Measurements from ENCODE around the gene NDFIP2.

NDFIP2 gene

GRCh38 chr13:79469608-79470007, 11.3 kb upstream of the NDFIP2 start:
- no peak overlapping the region for H3K23ac ChIP-seq (ENCODE audit: low read depth, low read length, poor library complexity)
- no peak overlapping the region for H2BK5ac ChIP-seq (ENCODE audit: low read length)
- H3K9me3 ChIP-seq (replicated peaks in 1 of 2; ENCODE audit: control insufficient read depth in 2 of 2, insufficient read depth in 1 of 2, low read depth in 1 of 2, low read length in 2 of 2) = no peaks in the 10 kb centered on the region
- H3K18ac ChIP-seq (ENCODE audit: low read length) = no peak overlapping the region
- H2AFZ ChIP-seq (ENCODE audit: low read length) = no peak overlapping the region
- no peak overlapping the region for H4K91ac ChIP-seq (ENCODE audit: low read depth, low read length, poor library complexity)
- H3K4me2 ChIP-seq (ENCODE audit: insufficient read depth, low read length, poor library complexity, severe bottlenecking) = no peak overlapping the region
- no peak overlapping the region for H4K8ac ChIP-seq (ENCODE audit: low read depth, low read length)
- H3K79me1 ChIP-seq (ENCODE audit: low read depth, low read length) = no peaks in the 10 kb centered on the region
- WGBS, 2 donors (ENCODE audit: extremely low coverage in 2 of 2, insufficient read length in 2 of 2, insufficient replicate concordance in 1 of 2) = no CpG with 5 or more reads among the region's 3 CpGs
- DNase-seq (ENCODE audit: low spot score) = no peak
- no peak overlapping the region for H3K4me3 ChIP-seq (ENCODE audit: low read length in 2 of 2)
- H3K27ac ChIP-seq (replicated peaks; ENCODE audit: low read length) = no peak overlapping the region
- no peak overlapping the region for H3K14ac ChIP-seq (ENCODE audit: low read length)
- H3K4ac ChIP-seq (ENCODE audit: low read length) = no peak overlapping the region
- no peak overlapping the region for H2BK12ac ChIP-seq (ENCODE audit: low read length)
- no peak overlapping the region for H2BK120ac ChIP-seq (ENCODE audit: low read depth, low read length)
- no peak overlapping the region for H2BK15ac ChIP-seq (ENCODE audit: low read length)
- H3K27me3 ChIP-seq (ENCODE audit: control insufficient read depth in 3 of 3, insufficient read depth in 3 of 3, low read depth in 1 of 3, low read length in 3 of 3) = peaks cover 0 to under 1% (median 0%) of the 10 kb centered on the region in 3 experiments
- no peak overlapping the region for H2AK5ac ChIP-seq (ENCODE audit: low read depth, low read length)
- H3K36me3 ChIP-seq (replicated peaks in 1 of 2; ENCODE audit: control insufficient read depth in 2 of 2, insufficient read depth in 2 of 2, low read length in 2 of 2) = no peaks in the 10 kb centered on the region
- no peak overlapping the region for H3K9ac ChIP-seq (ENCODE audit: low read depth, low read length, poor library complexity)
- H3K4me1 ChIP-seq (ENCODE audit: control insufficient read depth in 2 of 2, insufficient read depth in 1 of 2, low read depth in 1 of 2, low read length in 2 of 2) = no peaks in the 10 kb centered on the region

GRCh38 chr13:79470666-79471065, 10.3 kb upstream of the NDFIP2 start:
- Histone ChIP-seq H3K4me1 (ENCODE audit: control insufficient read depth in 2 of 2, insufficient read depth in 1 of 2, low read depth in 1 of 2, low read length in 2 of 2) (no peaks in the 10 kb centered on the region), H4K8ac (ENCODE audit: low read depth, low read length) (no peak overlapping the region), H4K91ac (ENCODE audit: low read depth, low read length, poor library complexity) (no peak overlapping the region), H2BK5ac (ENCODE audit: low read length) (no peak overlapping the region), H3K4me2 (ENCODE audit: insufficient read depth, low read length, poor library complexity, severe bottlenecking) (no peak overlapping the region), H2BK12ac (ENCODE audit: low read length) (no peak overlapping the region), H3K9ac (ENCODE audit: low read depth, low read length, poor library complexity) (no peak overlapping the region), H2AFZ (ENCODE audit: low read length) (no peak overlapping the region), H3K9me3 (replicated peaks in 1 of 2; ENCODE audit: control insufficient read depth in 2 of 2, insufficient read depth in 1 of 2, low read depth in 1 of 2, low read length in 2 of 2) (no peaks in the 10 kb centered on the region), H3K4me3 (ENCODE audit: low read length in 2 of 2) (no peak overlapping the region), H3K23ac (ENCODE audit: low read depth, low read length, poor library complexity) (no peak overlapping the region), H2BK120ac (ENCODE audit: low read depth, low read length) (no peak overlapping the region), H3K14ac (ENCODE audit: low read length) (no peak overlapping the region), H3K4ac (ENCODE audit: low read length) (no peak overlapping the region), H2BK15ac (ENCODE audit: low read length) (no peak overlapping the region), H3K36me3 (replicated peaks in 1 of 2; ENCODE audit: control insufficient read depth in 2 of 2, insufficient read depth in 2 of 2, low read length in 2 of 2) (no peaks in the 10 kb centered on the region), H3K79me1 (ENCODE audit: low read depth, low read length) (no peaks in the 10 kb centered on the region), H3K27me3 (ENCODE audit: control insufficient read depth in 3 of 3, insufficient read depth in 3 of 3, low read depth in 1 of 3, low read length in 3 of 3) (no peaks in the 10 kb centered on the region), H3K18ac (ENCODE audit: low read length) (no peak overlapping the region), H2AK5ac (ENCODE audit: low read depth, low read length) (no peak overlapping the region), H3K27ac (replicated peaks; ENCODE audit: low read length) (no peak overlapping the region)
- DNase-seq (ENCODE audit: low spot score) = no peak
- no CpG with 5 or more reads among the region's 2 CpGs for WGBS, 2 donors (ENCODE audit: extremely low coverage in 2 of 2, insufficient read length in 2 of 2, insufficient replicate concordance in 1 of 2)

DNA sequence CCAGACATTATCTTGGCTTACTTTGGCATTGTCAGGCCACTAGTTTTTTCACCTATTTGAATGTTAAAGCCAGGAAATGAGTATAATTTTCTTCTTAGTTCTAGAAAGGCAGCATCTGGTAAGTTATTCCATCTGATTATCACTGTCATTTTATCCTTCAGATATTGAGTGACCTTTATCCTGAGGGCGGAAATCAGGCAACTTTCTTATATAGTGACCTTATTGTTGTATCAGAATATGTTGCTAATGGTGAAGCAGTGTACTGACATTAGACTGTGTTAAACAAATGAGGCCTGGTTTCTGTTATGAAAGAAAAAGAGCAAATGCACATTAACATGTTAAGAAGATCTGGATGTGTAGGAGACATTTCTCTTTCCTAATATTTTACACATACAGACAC, 5.4 kb upstream of the NDFIP2 start:
- no peak overlapping the region for H3K4me3 ChIP-seq (ENCODE audit: low read length in 2 of 2)
- no CpG with 5 or more reads among the region's 1 CpG for WGBS, 2 donors (ENCODE audit: extremely low coverage in 2 of 2, insufficient read length in 2 of 2, insufficient replicate concordance in 1 of 2)
- no peak overlapping the region for H4K91ac ChIP-seq (ENCODE audit: low read depth, low read length, poor library complexity)
- DNase-seq (ENCODE audit: low spot score) = no peak
- peaks cover 0 to 4% of the 10 kb centered on the region in 2 donors for H3K4me1 ChIP-seq (ENCODE audit: control insufficient read depth in 2 of 2, insufficient read depth in 1 of 2, low read depth in 1 of 2, low read length in 2 of 2)
- no peaks in the 10 kb centered on the region for H3K36me3 ChIP-seq (replicated peaks in 1 of 2; ENCODE audit: control insufficient read depth in 2 of 2, insufficient read depth in 2 of 2, low read length in 2 of 2)
- no peak overlapping the region for H2BK5ac ChIP-seq (ENCODE audit: low read length)
- no peak overlapping the region for H2BK120ac ChIP-seq (ENCODE audit: low read depth, low read length)
- H3K9ac ChIP-seq (ENCODE audit: low read depth, low read length, poor library complexity) = no peak overlapping the region
- no peak overlapping the region for H3K14ac ChIP-seq (ENCODE audit: low read length)
- no peak overlapping the region for H3K23ac ChIP-seq (ENCODE audit: low read depth, low read length, poor library complexity)
- H2AFZ ChIP-seq (ENCODE audit: low read length) = no peak overlapping the region
- H3K9me3 ChIP-seq (replicated peaks in 1 of 2; ENCODE audit: control insufficient read depth in 2 of 2, insufficient read depth in 1 of 2, low read depth in 1 of 2, low read length in 2 of 2) = no peaks in the 10 kb centered on the region
- H2AK5ac ChIP-seq (ENCODE audit: low read depth, low read length) = no peak overlapping the region
- H2BK15ac ChIP-seq (ENCODE audit: low read length) = no peak overlapping the region
- no peaks in the 10 kb centered on the region for H3K79me1 ChIP-seq (ENCODE audit: low read depth, low read length)
- no peak overlapping the region for H2BK12ac ChIP-seq (ENCODE audit: low read length)
- no peak overlapping the region for H3K27ac ChIP-seq (replicated peaks; ENCODE audit: low read length)
- no peak overlapping the region for H3K4me2 ChIP-seq (ENCODE audit: insufficient read depth, low read length, poor library complexity, severe bottlenecking)
- H3K18ac ChIP-seq (ENCODE audit: low read length) = no peak overlapping the region
- H4K8ac ChIP-seq (ENCODE audit: low read depth, low read length) = no peak overlapping the region
- H3K27me3 ChIP-seq (ENCODE audit: control insufficient read depth in 3 of 3, insufficient read depth in 3 of 3, low read depth in 1 of 3, low read length in 3 of 3) = peaks cover 0 to 10% (median 2%) of the 10 kb centered on the region in 3 experiments
- H3K4ac ChIP-seq (ENCODE audit: low read length) = no peak overlapping the region

GRCh38 chr13:79477968-79478367, 3.0 kb upstream of the NDFIP2 start:
- Histone ChIP-seq H3K79me1 (ENCODE audit: low read depth, low read length) (peaks cover 3% of the 10 kb centered on the region), H3K9me3 (replicated peaks in 1 of 2; ENCODE audit: control insufficient read depth in 2 of 2, insufficient read depth in 1 of 2, low read depth in 1 of 2, low read length in 2 of 2) (no peaks in the 10 kb centered on the region), H2AK5ac (ENCODE audit: low read depth, low read length) (no peak overlapping the region), H3K27me3 (ENCODE audit: control insufficient read depth in 3 of 3, insufficient read depth in 3 of 3, low read depth in 1 of 3, low read length in 3 of 3) (peaks cover 0 to 10% (median 2%) of the 10 kb centered on the region in 3 experiments), H3K14ac (ENCODE audit: low read length) (no peak overlapping the region), H3K23ac (ENCODE audit: low read depth, low read length, poor library complexity) (no peak overlapping the region), H3K4me1 (ENCODE audit: control insufficient read depth in 2 of 2, insufficient read depth in 1 of 2, low read depth in 1 of 2, low read length in 2 of 2) (peaks cover 1 to 4% of the 10 kb centered on the region in 2 donors), H4K8ac (ENCODE audit: low read depth, low read length) (no peak overlapping the region), H3K27ac (replicated peaks; ENCODE audit: low read length) (no peak overlapping the region), H3K4me3 (ENCODE audit: low read length in 2 of 2) (no peak overlapping the region), H3K18ac (ENCODE audit: low read length) (no peak overlapping the region), H2BK5ac (ENCODE audit: low read length) (no peak overlapping the region), H2BK15ac (ENCODE audit: low read length) (no peak overlapping the region), H3K36me3 (replicated peaks in 1 of 2; ENCODE audit: control insufficient read depth in 2 of 2, insufficient read depth in 2 of 2, low read length in 2 of 2) (no peaks in the 10 kb centered on the region), H2BK12ac (ENCODE audit: low read length) (no peak overlapping the region), H4K91ac (ENCODE audit: low read depth, low read length, poor library complexity) (no peak overlapping the region), H3K9ac (ENCODE audit: low read depth, low read length, poor library complexity) (no peak overlapping the region), H2BK120ac (ENCODE audit: low read depth, low read length) (no peak overlapping the region), H2AFZ (ENCODE audit: low read length) (peak overlapping the region; percentile 89), H3K4ac (ENCODE audit: low read length) (no peak overlapping the region), H3K4me2 (ENCODE audit: insufficient read depth, low read length, poor library complexity, severe bottlenecking) (no peak overlapping the region)
- WGBS, 2 donors (ENCODE audit: extremely low coverage in 2 of 2, insufficient read length in 2 of 2, insufficient replicate concordance in 1 of 2) = no CpG with 5 or more reads among the region's 3 CpGs
- DNase-seq (ENCODE audit: low spot score) = no peak
